ENCODE results near the gene TOR2A.

DNA sequence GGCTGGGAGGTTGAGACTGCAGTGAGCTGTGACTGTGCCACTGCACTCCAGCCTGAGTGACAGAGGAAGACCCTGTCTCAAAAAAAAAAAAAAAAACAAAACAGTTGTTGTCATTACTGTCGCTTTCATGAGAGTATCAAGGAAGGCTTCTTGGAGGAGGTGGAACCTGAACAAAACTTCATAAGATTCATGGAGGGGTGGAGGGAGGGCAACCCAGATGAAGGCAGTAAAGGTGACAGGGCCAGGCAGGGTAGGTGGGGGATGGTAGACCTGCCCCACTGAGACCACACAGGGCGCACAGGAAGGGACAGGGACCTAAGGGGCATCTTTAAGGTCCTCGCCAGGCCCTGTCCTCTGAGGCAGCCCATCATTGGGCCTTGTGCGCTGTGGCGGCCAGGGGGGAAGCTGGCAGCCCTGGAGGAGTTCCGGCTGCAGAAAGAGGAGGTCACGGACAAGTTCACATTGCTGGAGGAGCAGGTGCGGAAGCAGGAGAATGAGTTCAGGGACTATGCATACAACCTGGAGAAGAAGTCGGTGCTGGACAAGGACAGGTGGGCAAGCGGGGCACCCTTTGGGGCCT is 24.8 kb downstream of the TOR2A start:
- no peak for TF ChIP-seq POLR2A (IDR thresholded peaks at IDR 0.05)
- no peak for TF ChIP-seq CTCF (IDR thresholded peaks at IDR 0.05)

Data from esophagus squamous epithelium (tissue), 4 donors.